HG03460 (cell line): Measurements from ENCODE around the gene ARID3A.
A peak's percentile ranks its signal among the peaks of the same experiment; 100 is the strongest.

Source experiments
- ATAC-seq: cut with Tn5 transposase; IDR thresholded peaks from one replicate; pipeline ENCODE4 v1.9.1; 2021; ENCODE audit not compliant: unreplicated experiment

The ARID3A gene

DNA sequence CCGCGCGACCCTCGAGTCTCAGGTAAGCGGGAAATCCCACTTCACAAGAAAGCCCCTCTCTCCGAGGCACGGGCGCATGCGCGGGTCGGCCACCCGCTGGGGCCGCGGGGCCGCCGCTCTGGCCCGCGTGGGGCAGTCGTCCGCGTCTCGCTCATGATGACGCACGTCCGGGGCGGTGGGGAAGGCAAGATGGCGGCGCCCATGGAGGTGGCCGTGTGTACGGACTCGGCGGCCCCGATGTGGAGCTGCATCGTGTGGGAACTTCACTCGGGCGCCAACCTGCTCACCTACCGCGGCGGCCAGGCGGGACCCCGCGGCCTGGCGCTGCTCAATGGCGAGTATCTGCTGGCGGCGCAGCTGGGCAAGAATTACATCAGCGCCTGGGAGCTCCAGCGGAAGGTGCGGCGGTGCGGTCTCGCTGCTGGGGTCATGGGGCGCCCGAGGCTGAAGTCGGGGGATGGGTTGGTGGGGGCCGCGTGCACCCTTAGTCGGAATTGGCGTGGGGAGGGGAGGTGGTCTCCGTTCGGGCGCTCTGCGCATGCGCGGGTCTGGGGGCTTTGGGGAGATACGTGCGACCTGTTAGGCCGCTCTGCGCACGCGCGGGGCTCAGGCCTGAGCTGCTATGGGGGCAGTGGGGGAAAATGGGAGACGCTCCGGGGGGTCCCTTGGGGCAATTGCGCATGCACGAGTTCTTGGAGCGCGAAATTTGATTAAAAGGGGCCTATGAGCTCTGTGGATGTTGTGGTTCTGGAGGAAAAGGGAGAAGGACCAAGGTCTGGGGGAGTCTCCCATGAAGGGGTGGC, 58.5 kb downstream of the ARID3A start, which contains the start of gene WDR18:
Gene WDR18, plus strand, starts transcription at position 181 of the 803 bp plus-strand sequence. Its CDS starts 9 bp downstream, at position 190.
- ATAC-seq: peak; percentile 64

DNA sequence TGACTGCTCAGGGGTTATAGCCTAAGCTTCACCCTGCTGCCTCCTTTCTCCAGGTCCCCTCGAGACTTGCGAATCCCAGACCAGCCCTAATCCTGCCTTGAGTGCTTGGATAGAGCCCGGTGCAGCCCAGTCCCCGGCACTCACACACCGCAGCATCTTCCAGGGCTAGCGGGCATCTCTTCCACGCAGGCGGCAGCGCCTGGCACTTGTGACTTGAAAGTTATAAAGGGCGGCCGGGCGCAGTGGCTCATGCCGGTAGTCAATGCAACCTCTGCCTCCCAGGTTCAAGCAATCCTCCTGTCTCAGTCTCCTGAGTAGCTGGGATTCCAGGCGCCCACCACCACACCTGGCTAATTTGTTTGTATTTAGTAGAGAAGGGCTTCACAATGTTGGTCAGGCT, 60.2 kb downstream of the ARID3A start:
- ATAC-seq: no peak

- no peak for ATAC-seq
Measured at GRCh38 chr19:988081-988480, 62.2 kb downstream of the ARID3A start.

DNA sequence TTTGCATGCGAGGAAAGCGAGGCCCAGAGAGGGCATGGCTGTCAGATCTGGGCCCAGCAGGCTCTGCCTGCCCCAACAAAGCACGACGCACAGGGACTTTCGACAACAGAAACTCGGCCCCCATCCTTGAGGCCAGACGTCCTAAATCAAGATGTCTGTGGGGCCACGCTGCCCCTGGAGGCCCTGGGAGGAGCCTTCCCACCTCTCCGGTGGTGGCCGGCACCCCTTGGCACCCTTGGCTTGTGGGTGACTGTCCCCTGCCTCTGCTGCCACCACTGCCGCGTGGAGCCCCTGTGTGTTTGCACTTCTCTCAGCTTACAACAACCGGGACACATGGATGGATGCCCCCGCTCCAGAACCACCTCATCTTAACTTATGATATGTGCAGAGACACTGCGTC, 62.7 kb downstream of the ARID3A start:
- no peak for ATAC-seq

DNA sequence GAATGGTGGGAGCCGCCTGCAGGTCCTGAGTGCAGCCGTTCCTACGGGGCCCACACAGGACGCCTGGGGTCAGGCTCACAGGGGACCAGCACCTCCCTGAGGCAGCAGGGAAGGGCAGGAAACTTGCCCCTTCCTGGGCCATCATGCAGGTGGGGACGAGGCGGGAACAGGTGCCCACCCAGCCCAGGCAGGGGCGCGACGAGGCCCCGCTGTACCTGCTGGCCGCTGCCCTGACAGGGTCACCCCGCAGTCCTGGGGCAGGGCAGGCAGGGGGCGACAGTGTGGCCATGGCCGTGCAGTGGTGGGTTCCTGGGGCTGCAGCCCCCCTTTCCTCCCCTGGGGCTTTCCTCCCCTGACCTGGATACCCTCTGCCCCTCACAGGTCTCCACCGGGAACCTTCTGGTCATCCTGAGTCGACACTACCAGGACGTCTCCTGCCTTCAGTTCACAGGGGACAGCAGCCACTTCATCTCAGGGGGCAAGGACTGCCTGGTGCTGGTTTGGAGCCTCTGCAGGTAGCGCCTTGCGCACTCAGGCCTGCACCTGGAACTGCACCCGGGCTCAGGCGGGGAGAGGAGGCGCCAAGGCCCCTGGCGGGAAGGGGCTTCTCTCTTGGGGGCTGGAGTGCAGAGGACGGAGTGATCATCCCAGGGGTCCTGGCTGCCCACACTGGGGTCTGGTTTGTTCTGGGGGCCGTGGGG, 63.7 kb downstream of the ARID3A start:
- ATAC-seq: no peak

DNA sequence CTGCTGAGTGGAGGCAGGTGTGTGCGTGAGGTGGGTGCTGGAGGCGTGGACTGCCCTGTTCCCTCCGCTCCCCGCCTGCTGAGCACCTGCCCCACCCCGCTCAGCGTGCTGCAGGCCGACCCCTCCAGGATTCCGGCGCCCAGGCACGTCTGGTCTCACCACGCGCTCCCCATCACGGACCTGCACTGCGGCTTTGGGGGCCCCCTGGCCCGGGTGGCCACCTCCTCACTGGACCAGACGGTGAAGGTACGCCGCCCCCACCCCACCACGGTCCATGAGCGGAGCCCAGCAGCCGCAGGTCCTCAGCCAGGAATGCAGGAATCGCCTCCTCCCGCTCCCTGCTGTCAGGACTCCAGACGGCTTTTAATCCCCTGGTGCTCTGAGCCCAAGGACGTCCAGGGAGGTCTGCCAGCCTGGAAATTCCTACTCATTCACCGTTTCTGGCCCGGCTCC, 64.3 kb downstream of the ARID3A start:
- no peak for ATAC-seq

DNA sequence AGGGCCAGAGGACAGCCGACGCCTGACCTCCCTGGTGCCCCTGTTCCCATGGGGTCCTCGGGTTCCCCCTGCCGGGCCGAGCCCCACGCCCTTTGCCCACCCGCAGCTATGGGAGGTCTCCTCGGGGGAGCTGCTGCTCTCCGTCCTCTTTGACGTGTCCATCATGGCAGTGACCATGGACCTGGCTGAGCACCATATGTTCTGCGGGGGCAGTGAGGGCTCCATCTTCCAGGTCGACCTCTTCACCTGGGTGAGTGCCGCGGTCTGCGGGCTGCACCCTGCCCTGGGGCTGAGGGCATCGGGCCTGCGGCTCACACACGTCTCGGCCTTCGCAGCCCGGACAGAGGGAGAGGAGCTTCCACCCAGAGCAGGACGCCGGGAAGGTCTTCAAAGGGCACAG, 64.9 kb downstream of the ARID3A start:
- no peak for ATAC-seq

DNA sequence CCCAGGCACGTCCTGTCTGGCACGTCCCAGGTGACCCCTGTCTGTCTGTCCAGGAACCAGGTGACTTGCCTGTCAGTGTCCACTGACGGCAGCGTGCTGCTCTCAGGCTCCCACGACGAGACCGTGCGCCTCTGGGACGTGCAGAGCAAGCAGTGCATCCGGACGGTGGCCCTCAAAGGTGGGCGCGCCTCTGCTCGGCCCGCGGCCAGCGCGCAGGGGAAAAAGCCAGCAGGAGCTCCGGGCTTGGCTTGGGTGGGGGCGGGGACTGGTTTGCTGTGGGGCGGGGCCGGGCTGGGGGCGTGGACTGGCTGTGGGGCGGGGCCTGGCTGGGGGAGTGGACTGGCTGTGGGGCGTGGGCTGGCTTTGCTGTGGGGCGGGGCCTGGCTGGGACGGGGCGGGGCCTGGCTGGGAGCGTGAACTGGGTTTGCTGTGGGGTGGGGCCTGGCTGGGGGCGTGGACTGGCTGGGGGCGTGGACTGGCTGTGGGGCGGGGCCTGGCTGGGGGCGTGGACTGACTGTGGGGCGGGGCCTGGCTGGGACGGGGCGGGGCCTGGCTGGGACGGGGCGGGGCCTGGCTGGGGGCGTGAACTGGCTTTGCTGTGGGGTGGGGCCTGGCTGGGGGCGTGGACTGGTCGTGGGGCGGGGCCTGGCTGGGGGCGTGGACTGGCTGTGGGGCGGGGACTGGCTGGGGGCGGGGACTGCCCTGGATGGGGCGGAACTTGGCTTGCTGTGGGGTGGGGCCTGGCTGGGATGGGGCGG, 65.5 kb downstream of the ARID3A start:
- ATAC-seq: no peak

DNA sequence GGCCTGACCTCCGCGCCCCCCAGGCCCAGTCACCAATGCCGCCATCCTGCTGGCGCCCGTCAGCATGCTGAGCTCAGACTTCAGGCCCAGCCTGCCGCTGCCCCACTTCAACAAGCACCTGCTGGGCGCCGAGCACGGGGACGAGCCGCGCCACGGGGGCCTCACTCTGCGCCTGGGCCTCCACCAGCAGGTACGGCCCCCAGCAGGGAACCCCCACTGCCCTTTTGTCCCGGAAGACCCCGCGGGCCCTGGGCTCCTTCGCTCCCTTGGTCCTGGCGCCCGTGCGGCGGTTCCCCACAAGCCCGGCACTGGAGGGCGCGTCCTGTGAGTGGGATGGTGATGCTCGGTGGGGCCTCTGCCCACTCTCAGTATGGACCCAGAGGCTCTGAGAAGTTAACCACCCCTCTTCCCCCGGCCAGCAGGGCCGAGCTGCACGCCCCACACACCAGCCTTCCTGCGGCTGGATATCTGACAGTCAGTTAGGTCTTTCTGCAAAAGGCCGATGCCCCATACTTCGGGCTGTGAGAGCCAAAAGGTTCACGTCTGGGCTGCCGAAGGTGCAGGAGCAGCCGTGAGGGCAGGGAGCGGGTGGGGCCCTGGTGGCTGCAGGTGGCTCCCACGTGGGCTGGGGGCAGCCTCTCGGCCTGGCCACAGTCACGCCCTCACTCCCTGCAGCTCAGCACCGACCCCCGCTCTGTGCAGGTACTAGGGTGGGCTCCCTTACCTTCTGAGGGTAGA, 66.3 kb downstream of the ARID3A start:
- ATAC-seq: no peak

- no peak for ATAC-seq
Measured at GRCh38 chr19:992670-993055, 66.8 kb downstream of the ARID3A start.

- ATAC-seq: no peak
Measured at GRCh38 chr19:993361-993830, 67.6 kb downstream of the ARID3A start.

DNA sequence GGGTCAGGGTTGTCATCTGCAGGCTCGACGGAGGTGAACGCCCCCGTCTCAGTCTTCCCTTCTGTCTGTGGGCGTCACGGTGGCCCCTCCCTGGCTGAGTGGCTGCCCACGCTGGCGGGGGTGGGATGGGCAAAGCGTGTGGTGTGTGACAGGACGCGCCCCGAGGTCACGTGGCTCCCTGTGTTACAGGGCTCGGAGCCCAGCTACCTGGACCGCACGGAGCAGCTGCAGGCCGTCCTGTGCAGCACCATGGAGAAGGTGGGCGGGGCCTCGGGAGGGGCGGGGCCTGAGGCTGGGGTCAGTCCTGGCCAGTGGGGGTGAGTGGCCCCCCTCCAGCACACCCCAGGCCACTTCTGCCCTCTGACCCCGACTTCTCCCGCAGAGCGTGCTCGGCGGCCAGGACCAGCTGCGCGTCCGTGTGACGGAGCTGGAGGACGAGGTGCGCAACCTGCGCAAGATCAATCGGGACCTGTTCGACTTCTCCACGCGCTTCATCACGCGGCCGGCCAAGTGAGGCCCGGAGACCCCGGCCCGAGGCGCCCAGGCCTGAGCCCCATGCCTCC, 68.1 kb downstream of the ARID3A start:
- no peak for ATAC-seq

DNA sequence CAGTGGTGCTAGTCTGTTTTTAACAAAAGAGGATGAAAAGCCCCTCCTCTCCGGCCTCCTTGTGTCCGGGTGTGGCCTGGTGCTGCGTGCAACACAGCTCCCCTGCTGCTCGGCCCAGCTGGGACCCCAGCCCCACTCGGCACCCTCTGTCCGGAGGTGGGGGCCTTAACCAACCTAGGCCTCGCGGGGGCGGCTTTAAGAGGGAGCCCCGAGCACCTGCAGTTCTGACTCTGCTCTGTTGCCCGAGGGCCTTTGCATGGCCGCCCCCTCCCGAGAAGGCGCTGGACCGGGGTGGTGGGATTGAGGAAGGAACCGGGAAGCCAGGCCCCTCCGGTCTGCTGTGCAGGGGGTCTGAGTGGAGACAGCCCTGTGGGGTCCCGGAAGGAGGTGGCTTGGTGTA, 68.7 kb downstream of the ARID3A start:
- ATAC-seq: no peak

GRCh38 chr19:995051-995827, 69.4 kb downstream of the ARID3A start:
- no peak for ATAC-seq

DNA sequence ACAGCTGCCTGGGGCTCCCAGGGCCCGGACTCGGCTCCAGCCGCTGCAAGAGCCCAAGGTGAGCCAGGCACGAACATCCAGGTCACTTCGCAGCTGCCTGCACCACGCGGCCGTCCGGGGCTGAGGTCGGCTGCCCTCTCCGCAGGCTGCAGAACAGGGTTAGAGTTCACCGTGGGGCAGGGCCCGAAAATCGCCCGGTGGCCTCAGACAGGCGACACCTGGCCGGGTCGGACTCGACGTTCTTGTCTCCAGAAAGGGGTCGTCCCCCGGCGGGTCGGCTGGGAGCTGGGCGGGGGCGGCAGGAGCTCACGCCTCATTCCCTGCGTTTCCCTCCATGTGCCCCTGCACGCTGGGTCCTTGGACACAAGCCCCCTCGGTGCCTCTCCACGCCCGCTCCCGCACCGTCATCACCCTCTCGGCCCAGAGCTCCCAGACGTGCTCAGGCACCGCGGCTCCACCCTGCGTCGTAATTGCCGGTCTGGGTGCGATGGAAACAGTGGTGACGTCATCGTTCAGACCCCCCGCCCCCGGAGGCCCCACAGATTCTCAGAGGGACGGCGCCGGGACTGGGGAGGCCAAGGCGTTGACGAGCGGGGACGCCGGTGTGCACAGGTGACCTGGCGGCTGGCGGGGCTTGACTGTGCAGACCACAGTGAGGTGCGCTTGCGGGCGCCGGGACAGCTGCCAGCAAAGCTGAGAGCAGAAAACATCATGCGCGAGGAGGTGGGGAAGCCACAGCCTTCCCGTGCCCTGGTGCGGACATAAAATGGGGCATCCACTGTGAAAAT, 70.4 kb downstream of the ARID3A start:
- no peak for ATAC-seq

DNA sequence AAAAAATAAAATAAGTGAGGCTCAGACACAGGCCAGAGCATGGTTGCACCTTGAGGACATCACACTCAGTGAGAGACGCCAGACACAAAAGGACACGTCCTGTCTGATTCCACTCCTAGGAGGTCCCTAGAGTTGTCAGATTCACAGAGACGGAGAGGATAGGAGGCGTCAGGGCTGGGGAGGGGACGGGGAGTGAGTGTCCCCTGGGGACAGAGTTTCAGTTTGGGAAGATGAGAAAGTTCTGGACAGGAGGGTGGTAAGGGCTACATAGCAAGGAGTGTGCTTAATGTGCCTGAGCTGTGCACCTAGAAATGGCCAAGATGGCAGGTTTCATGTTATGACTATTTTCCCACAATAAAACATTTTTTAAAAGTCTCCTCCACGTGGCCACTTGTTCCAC, 72.2 kb downstream of the ARID3A start:
- ATAC-seq: no peak

GRCh38 chr19:999379-999719, 73.5 kb downstream of the ARID3A start:
- ATAC-seq: no peak

DNA sequence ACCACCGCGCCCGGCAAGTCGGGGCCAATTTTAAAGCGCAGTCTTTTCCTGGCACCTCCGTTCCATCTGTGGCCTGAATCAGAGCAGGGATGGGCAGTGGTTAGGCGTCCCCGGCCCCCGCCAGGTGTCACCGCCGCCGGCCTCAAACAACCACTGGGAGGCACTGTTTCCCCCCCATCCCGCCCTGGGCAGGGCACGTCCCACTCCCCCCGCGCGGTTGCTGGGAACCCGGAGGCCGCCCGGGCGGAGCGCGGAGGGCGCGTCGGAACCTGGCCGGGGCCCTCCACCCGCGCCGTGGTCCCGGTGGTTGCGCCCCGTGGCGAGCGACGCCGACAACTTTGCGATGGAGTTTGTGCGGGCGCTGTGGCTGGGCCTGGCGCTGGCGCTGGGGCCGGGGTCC, 74.3 kb downstream of the ARID3A start, which contains the start of gene GRIN3B:
Gene GRIN3B, plus strand, starts transcription at position 325 of the 400 bp plus-strand sequence. Its CDS starts 19 bp downstream, at position 344.
- no peak for ATAC-seq
